Measurements from ENCODE around the gene ZNF148.

ZNF148 gene

GRCh38 chr3:125245521-125245920, 129.6 kb downstream of the ZNF148 start:
- H3K4me1 ChIP-seq (ENCODE audit: control insufficient read depth, low read length), result no peaks in the 10 kb centered on the region
- no peaks in the 10 kb centered on the region for H3K79me2 ChIP-seq (ENCODE audit: control insufficient read depth, low read length)
- no peaks in the 10 kb centered on the region for H3K9me3 ChIP-seq (ENCODE audit: control insufficient read depth, insufficient read depth, low read length)
- H3F3A ChIP-seq (ENCODE audit: control insufficient read depth, insufficient read depth), result no peaks in the 10 kb centered on the region
- H3K36me3 ChIP-seq (ENCODE audit: control insufficient read depth, low read length), result 0 out of 2 replicates have a peak, but pooled peaks cover 3% of the 10 kb centered on the region
- H3K27me3 ChIP-seq (ENCODE audit: control insufficient read depth, low read length), result no peaks in the 10 kb centered on the region
- H3K27ac ChIP-seq (ENCODE audit: low read depth, low read length), result no peak overlapping the region
- no peak overlapping the region for H3K4me3 ChIP-seq (ENCODE audit: low read length)
- TF ChIP-seq EZH2phosphoT487 (IDR thresholded peaks at IDR 0.05; ENCODE audit: borderline replicate concordance, low read length), result no peak
- no peak for TF ChIP-seq CTCF (IDR thresholded peaks at IDR 0.05; ENCODE audit: low read depth, low read length, poor library complexity, severe bottlenecking)
- H3K4me2 ChIP-seq (ENCODE audit: low read length), result no peak overlapping the region
- no peaks in the 10 kb centered on the region for H4K20me1 ChIP-seq (ENCODE audit: control insufficient read depth, insufficient read depth, low read depth, low read length)
- no peaks in the 10 kb centered on the region for H3K9me2 ChIP-seq (replicated peaks; ENCODE audit: control insufficient read depth, low read length)

- Histone ChIP-seq H3K4me2 (ENCODE audit: low read length) (no peak overlapping the region), H3F3A (ENCODE audit: control insufficient read depth, insufficient read depth) (no peaks in the 10 kb centered on the region), H3K27me3 (ENCODE audit: control insufficient read depth, low read length) (no peaks in the 10 kb centered on the region), H3K9me2 (replicated peaks; ENCODE audit: control insufficient read depth, low read length) (no peaks in the 10 kb centered on the region), H3K4me1 (ENCODE audit: control insufficient read depth, low read length) (no peaks in the 10 kb centered on the region), H3K36me3 (ENCODE audit: control insufficient read depth, low read length) (peaks cover 3% of the 10 kb centered on the region), H3K9me3 (ENCODE audit: control insufficient read depth, insufficient read depth, low read length) (no peaks in the 10 kb centered on the region), H3K27ac (ENCODE audit: low read depth, low read length) (no peak overlapping the region), H3K4me3 (ENCODE audit: low read length) (no peak overlapping the region), H3K79me2 (ENCODE audit: control insufficient read depth, low read length) (no peaks in the 10 kb centered on the region), H4K20me1 (ENCODE audit: control insufficient read depth, insufficient read depth, low read depth, low read length) (no peaks in the 10 kb centered on the region)
- TF ChIP-seq EZH2phosphoT487 (IDR thresholded peaks at IDR 0.05; ENCODE audit: borderline replicate concordance, low read length) (no peak), CTCF (IDR thresholded peaks at IDR 0.05; ENCODE audit: low read depth, low read length, poor library complexity, severe bottlenecking) (no peak)
Measured at GRCh38 chr3:125240496-125240895, 134.6 kb downstream of the ZNF148 start.

- no peak overlapping the region for H3K27ac ChIP-seq (ENCODE audit: low read depth, low read length)
- no peaks in the 10 kb centered on the region for H3K79me2 ChIP-seq (ENCODE audit: control insufficient read depth, low read length)
- H3K9me2 ChIP-seq (replicated peaks; ENCODE audit: control insufficient read depth, low read length), result no peaks in the 10 kb centered on the region
- H3K4me3 ChIP-seq (ENCODE audit: low read length), result no peak overlapping the region
- H3K36me3 ChIP-seq (ENCODE audit: control insufficient read depth, low read length), result peaks cover 7% of the 10 kb centered on the region
- no peaks in the 10 kb centered on the region for H3K4me1 ChIP-seq (ENCODE audit: control insufficient read depth, low read length)
- no peaks in the 10 kb centered on the region for H3K9me3 ChIP-seq (ENCODE audit: control insufficient read depth, insufficient read depth, low read length)
- no peak for TF ChIP-seq CTCF (IDR thresholded peaks at IDR 0.05; ENCODE audit: low read depth, low read length, poor library complexity, severe bottlenecking)
- H4K20me1 ChIP-seq (ENCODE audit: control insufficient read depth, insufficient read depth, low read depth, low read length), result no peaks in the 10 kb centered on the region
- no peaks in the 10 kb centered on the region for H3K27me3 ChIP-seq (ENCODE audit: control insufficient read depth, low read length)
- no peaks in the 10 kb centered on the region for H3F3A ChIP-seq (ENCODE audit: control insufficient read depth, insufficient read depth)
- no peak overlapping the region for H3K4me2 ChIP-seq (ENCODE audit: low read length)
Measured at GRCh38 chr3:125239266-125239665, 135.9 kb downstream of the ZNF148 start.

GRCh38 chr3:125238759-125239158, 136.4 kb downstream of the ZNF148 start:
- no peaks in the 10 kb centered on the region for H3F3A ChIP-seq (ENCODE audit: control insufficient read depth, insufficient read depth)
- no peak overlapping the region for H3K4me3 ChIP-seq (ENCODE audit: low read length)
- H3K36me3 ChIP-seq (ENCODE audit: control insufficient read depth, low read length), result peaks cover 7% of the 10 kb centered on the region
- no peak for TF ChIP-seq CTCF (IDR thresholded peaks at IDR 0.05; ENCODE audit: low read depth, low read length, poor library complexity, severe bottlenecking)
- H3K9me2 ChIP-seq (replicated peaks; ENCODE audit: control insufficient read depth, low read length), result no peaks in the 10 kb centered on the region
- H3K27me3 ChIP-seq (ENCODE audit: control insufficient read depth, low read length), result no peaks in the 10 kb centered on the region
- no peaks in the 10 kb centered on the region for H3K79me2 ChIP-seq (ENCODE audit: control insufficient read depth, low read length)
- no peaks in the 10 kb centered on the region for H3K4me1 ChIP-seq (ENCODE audit: control insufficient read depth, low read length)
- H3K9me3 ChIP-seq (ENCODE audit: control insufficient read depth, insufficient read depth, low read length), result no peaks in the 10 kb centered on the region
- H3K27ac ChIP-seq (ENCODE audit: low read depth, low read length), result no peak overlapping the region
- no peaks in the 10 kb centered on the region for H4K20me1 ChIP-seq (ENCODE audit: control insufficient read depth, insufficient read depth, low read depth, low read length)
- H3K4me2 ChIP-seq (ENCODE audit: low read length), result no peak overlapping the region

Measured in DOHH2 (cell line).